ENCODE results near the gene TMEM190.

Gene TMEM190

GRCh38 chr19:55345818-55346724, 30.6 kb upstream of the TMEM190 start:
- Mint-ChIP-seq H3K27me3 (peaks cover 7% of the 10 kb centered on the region), H3K36me3 (ENCODE audit: low read depth) (peaks cover 16% of the 10 kb centered on the region)

GRCh38 chr19:55346725-55347441, 29.7 kb upstream of the TMEM190 start:
- peaks cover 16% of the 10 kb centered on the region for H3K36me3 Mint-ChIP-seq (ENCODE audit: low read depth)
- peaks cover 5% of the 10 kb centered on the region for H3K4me1 Mint-ChIP-seq (ENCODE audit: low read depth)
- H3K27ac Mint-ChIP-seq: no peak overlapping the region
- H3K27me3 Mint-ChIP-seq: peaks cover 15% of the 10 kb centered on the region
- H3K9me3 Mint-ChIP-seq: no peaks in the 10 kb centered on the region
- H3K4me3 Mint-ChIP-seq: no peak overlapping the region

More at GRCh38 chr19:55345818-55346724, 30.6 kb upstream of the TMEM190 start:
- H3K4me3 Mint-ChIP-seq: no peak overlapping the region
- peaks cover 6% of the 10 kb centered on the region for H3K4me1 Mint-ChIP-seq (ENCODE audit: low read depth)
- no peaks in the 10 kb centered on the region for H3K9me3 Mint-ChIP-seq
- H3K27ac Mint-ChIP-seq: no peak overlapping the region

GRCh38 chr19:55347442-55348009, 29.1 kb upstream of the TMEM190 start:
- H3K27me3 Mint-ChIP-seq: peaks cover 20% of the 10 kb centered on the region
- H3K4me1 Mint-ChIP-seq (ENCODE audit: low read depth): peaks cover 7% of the 10 kb centered on the region
- no peak overlapping the region for H3K4me3 Mint-ChIP-seq
- H3K9me3 Mint-ChIP-seq: no peaks in the 10 kb centered on the region
- H3K27ac Mint-ChIP-seq: no peak overlapping the region
- peaks cover 16% of the 10 kb centered on the region for H3K36me3 Mint-ChIP-seq (ENCODE audit: low read depth)

- no peak overlapping the region for H3K27ac Mint-ChIP-seq
- peaks cover 16% of the 10 kb centered on the region for H3K4me1 Mint-ChIP-seq (ENCODE audit: low read depth)
- H3K36me3 Mint-ChIP-seq (ENCODE audit: low read depth): peaks cover 12% of the 10 kb centered on the region
- H3K4me3 Mint-ChIP-seq: no peak overlapping the region
- H3K9me3 Mint-ChIP-seq: no peaks in the 10 kb centered on the region
- peaks cover 29% of the 10 kb centered on the region for H3K27me3 Mint-ChIP-seq
These were observed 28.1 kb upstream of the TMEM190 start for GRCh38 chr19:55348317-55349034.

GRCh38 chr19:55350620-55351315, 25.9 kb upstream of the TMEM190 start:
- Mint-ChIP-seq H3K9me3 (no peaks in the 10 kb centered on the region), H3K27me3 (peaks cover 36% of the 10 kb centered on the region), H3K36me3 (ENCODE audit: low read depth) (no peaks in the 10 kb centered on the region), H3K4me3 (no peak overlapping the region), H3K4me1 (ENCODE audit: low read depth) (peaks cover 24% of the 10 kb centered on the region), H3K27ac (no peak overlapping the region)

DNA sequence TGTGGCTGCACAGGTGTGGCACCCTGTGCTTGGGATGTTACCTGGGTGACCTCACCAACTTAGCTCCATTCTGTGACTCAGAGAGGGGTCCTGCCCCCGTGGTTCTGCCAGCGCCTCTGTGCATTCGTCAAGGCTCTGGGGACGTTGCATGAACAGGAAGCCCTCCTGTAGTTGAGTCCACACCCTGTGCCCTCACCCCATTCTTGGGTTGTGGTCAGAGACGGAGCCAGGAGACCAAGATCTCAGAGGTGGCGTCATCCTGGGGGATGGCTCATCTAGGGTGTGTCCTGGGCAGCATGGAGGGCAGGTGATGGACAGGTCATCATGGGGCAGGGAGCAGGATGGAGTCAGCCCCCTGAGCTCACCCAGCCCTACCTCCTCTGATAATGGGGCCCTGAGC, 24.6 kb upstream of the TMEM190 start:
- H3K27me3 Mint-ChIP-seq: peaks cover 42% of the 10 kb centered on the region
- peaks cover 24% of the 10 kb centered on the region for H3K4me1 Mint-ChIP-seq (ENCODE audit: low read depth)
- no peaks in the 10 kb centered on the region for H3K9me3 Mint-ChIP-seq
- no peak overlapping the region for H3K27ac Mint-ChIP-seq
- H3K4me3 Mint-ChIP-seq: no peak overlapping the region
- H3K36me3 Mint-ChIP-seq (ENCODE audit: low read depth): no peaks in the 10 kb centered on the region

- peaks cover 42% of the 10 kb centered on the region for H3K27me3 Mint-ChIP-seq
- no peaks in the 10 kb centered on the region for H3K36me3 Mint-ChIP-seq (ENCODE audit: low read depth)
- no peak overlapping the region for H3K4me3 Mint-ChIP-seq
- H3K9me3 Mint-ChIP-seq: no peaks in the 10 kb centered on the region
- peaks cover 24% of the 10 kb centered on the region for H3K4me1 Mint-ChIP-seq (ENCODE audit: low read depth)
- H3K27ac Mint-ChIP-seq: no peak overlapping the region
These were observed 24.0 kb upstream of the TMEM190 start for GRCh38 chr19:55352549-55353145.

- Mint-ChIP-seq H3K4me3 (peak overlapping the region; percentile 62), H3K27me3 (peaks cover 42% of the 10 kb centered on the region), H3K27ac (no peak overlapping the region), H3K9me3 (no peaks in the 10 kb centered on the region), H3K36me3 (ENCODE audit: low read depth) (no peaks in the 10 kb centered on the region), H3K4me1 (ENCODE audit: low read depth) (peaks cover 24% of the 10 kb centered on the region)
These were observed 23.2 kb upstream of the TMEM190 start for GRCh38 chr19:55353356-55353802.

- Mint-ChIP-seq H3K36me3 (ENCODE audit: low read depth) (no peaks in the 10 kb centered on the region), H3K27me3 (peaks cover 42% of the 10 kb centered on the region), H3K9me3 (no peaks in the 10 kb centered on the region), H3K4me1 (ENCODE audit: low read depth) (peaks cover 24% of the 10 kb centered on the region), H3K27ac (no peak overlapping the region), H3K4me3 (peak overlapping the region; percentile 62)
These were observed 22.6 kb upstream of the TMEM190 start for GRCh38 chr19:55353803-55354697.

DNA sequence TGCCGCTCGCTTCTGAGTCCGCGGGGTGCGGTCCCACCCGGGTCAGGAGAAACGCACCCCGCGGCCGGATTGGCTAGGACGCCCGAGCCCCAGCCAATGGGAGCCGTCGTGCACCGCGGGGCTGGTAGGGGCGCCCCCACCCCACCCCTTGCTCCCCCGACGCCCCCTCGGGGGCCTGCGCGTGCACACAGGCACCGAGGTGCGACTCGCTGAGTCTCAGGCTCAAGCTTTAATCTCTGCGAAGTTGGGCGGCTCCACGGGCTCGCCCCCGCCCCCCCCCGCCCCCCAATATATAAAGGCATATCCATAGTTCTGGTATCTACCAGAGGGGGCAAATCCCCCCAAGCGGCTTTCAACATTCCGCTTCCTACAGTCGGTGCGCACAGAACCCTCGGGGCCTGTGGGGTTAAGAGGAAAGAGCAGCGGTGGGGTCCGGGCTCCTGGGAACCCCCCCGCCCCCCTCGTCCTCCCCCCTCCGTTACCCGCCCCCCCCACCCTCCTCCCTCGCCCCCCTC, 21.9 kb upstream of the TMEM190 start, which contains the start of gene COX6B2:
TSS of gene COX6B2 (minus strand) at position 22 of the 515 bp plus-strand sequence. CDS start 198 bp downstream, outside the sequence.
- peaks cover 42% of the 10 kb centered on the region for H3K27me3 Mint-ChIP-seq
- H3K4me3 Mint-ChIP-seq: peak within 1 kb of the TSS; percentile 62
- H3K9me3 Mint-ChIP-seq: no peaks in the 10 kb centered on the region
- H3K4me1 Mint-ChIP-seq (ENCODE audit: low read depth): peaks cover 24% of the 10 kb centered on the region
- no peaks in the 10 kb centered on the region for H3K36me3 Mint-ChIP-seq (ENCODE audit: low read depth)
- H3K27ac Mint-ChIP-seq: no peak within 1 kb of the TSS

DNA sequence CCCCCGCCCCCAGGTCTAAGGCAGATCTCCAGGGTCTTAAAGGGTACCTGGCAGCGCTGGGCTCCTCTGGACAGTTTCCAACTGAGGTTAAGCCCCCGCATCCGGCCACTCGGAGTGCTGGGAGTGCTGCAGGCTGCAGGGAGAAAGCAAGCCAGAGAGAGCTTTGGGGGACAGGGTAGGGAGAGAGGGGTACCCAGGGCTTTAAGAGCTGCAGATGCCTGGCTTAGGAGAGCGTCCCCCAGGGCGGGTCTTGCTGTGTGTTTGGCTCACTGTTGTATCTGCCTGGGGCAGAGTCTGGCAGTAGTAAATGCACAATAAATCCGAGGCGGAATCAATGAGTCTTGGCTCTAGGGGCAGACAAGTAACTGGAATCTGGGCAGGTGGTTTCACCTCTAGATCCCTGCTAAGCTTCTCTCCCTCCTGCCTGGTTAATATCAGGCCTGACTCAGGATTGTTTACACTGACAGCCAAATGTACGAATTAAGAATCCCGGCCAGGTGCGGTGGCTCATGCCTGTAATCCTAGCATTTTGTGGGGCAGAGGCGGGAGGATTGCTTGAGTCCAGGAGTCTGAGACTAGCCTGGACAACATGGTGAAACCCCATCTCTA, 21.3 kb upstream of the TMEM190 start:
- Mint-ChIP-seq H3K27me3 (peaks cover 42% of the 10 kb centered on the region), H3K4me3 (no peak overlapping the region), H3K9me3 (no peaks in the 10 kb centered on the region), H3K4me1 (ENCODE audit: low read depth) (peaks cover 24% of the 10 kb centered on the region), H3K36me3 (ENCODE audit: low read depth) (no peaks in the 10 kb centered on the region), H3K27ac (no peak overlapping the region)

GRCh38 chr19:55358493-55358892, 18.1 kb upstream of the TMEM190 start:
- H3K27ac Mint-ChIP-seq: no peak overlapping the region

More at GRCh38 chr19:55358493-55358892, 18.1 kb upstream of the TMEM190 start:
- Mint-ChIP-seq H3K4me3 (no peak overlapping the region), H3K9me3 (no peaks in the 10 kb centered on the region), H3K4me1 (ENCODE audit: low read depth) (peaks cover 7% of the 10 kb centered on the region), H3K27me3 (peaks cover 13% of the 10 kb centered on the region), H3K36me3 (ENCODE audit: low read depth) (no peaks in the 10 kb centered on the region)

Data from stimulated activated naive CD8-positive, alpha-beta T cell treated with anti-CD3 and anti-CD28 coated beads, Interleukin-15, Interleukin-2, amounts not matched to agents 100 ng/mL and 50 ng/mL, for 24 hours (primary cell).